K562 (cell line): ENCODE results near the gene EPHA2. TPM values are rescaled to one million over a fixed set of nuclear protein-coding genes. Genes with fewer than 3 reads are reported as not detected.

Experiments
- ATAC-seq: fragments of 200-7000 bp; cut with Tn5 transposase; 3 replicates; pipeline ENCODE4 v1.9.1; 2020; ENCODE audit warnings: moderate library complexity
- BruUV-seq: library from RNA; stranded (reverse); fragments of 400-500 nt; replicated peaks from 2 replicates; lab custom pipeline; 2021; lab: Mats Ljungman, UMichigan
- CTCF ChIA-PET: fragments of 300-600 bp; formaldehyde crosslinking; extraction: SDS; loops from one replicate; lab custom pipeline; 2021; ENCODE audit warnings: low intra/inter-chr PET ratio; lab: Yijun Ruan, JAX
- POLR2A ChIA-PET: fragments of 300-600, 350-650 bp; sonication (Branson Sonifier 250); formaldehyde crosslinking; extraction: SDS; loops from one replicate; lab custom pipeline; 2021; ENCODE audit warnings: antibody characterized with exemption, inconsistent platforms; lab: Yijun Ruan, JAX
- DNase-seq, 4 experiments: peaks; one replicate each; pipeline versions ENCODE4 v3.0.0 to v3.0.0-alpha.2; 2011 to 2018; ENCODE audit warnings: low spot score in 3 of 4, mixed read lengths in 3 of 4; ENCODE audit errors: extremely low read depth in 1 of 4
- FAIRE-seq: peaks from 2 replicates; lab custom pipeline; 2011; peaks lifted over from hg19 to GRCh38; lab: Jason Lieb, UNC
- H2AFZ ChIP-seq: 2 replicates; pipeline ENCODE4 v1.6.0; 2011; ENCODE audit warnings: low read depth, low read length, control low read depth, inconsistent platforms
- H3K27ac ChIP-seq: fragments of 200-600 bp; 3 replicates; pipeline ENCODE4 v1.8.0; 2011; ENCODE audit warnings: low read depth, mild to moderate bottlenecking, control low read depth, inconsistent platforms, low read length, moderate library complexity, mixed read lengths; ENCODE audit errors: extremely low read depth
- H3K27me3 ChIP-seq, 2 experiments: fragments of 300-600 bp in 1 of 2; 2 replicates in 1 of 2; 3 replicates in 1 of 2; pipeline versions ENCODE4 v1.6.0 to v1.8.0; 2011; ENCODE audit warnings: inconsistent platforms in 2 of 2, low read length in 2 of 2, mild to moderate bottlenecking in 1 of 2, mixed read lengths in 1 of 2, moderate library complexity in 1 of 2; ENCODE audit not compliant: control insufficient read depth in 2 of 2, insufficient read depth in 2 of 2
- H3K36me3 ChIP-seq: fragments of 300-600 bp; 3 replicates; pipeline ENCODE4 v1.8.0; 2011; ENCODE audit warnings: mild to moderate bottlenecking, low read length, inconsistent platforms; ENCODE audit not compliant: control insufficient read depth, insufficient read depth
- H3K4me1 ChIP-seq, 2 experiments: fragments of 200-600 bp in 1 of 2; replicated peaks in 1 of 2; 2 replicates in 1 of 2; 3 replicates in 1 of 2; pipeline versions ENCODE4 v1.5.1 to v1.8.0; 2011; ENCODE audit warnings: inconsistent platforms in 2 of 2, low read length in 2 of 2, mild to moderate bottlenecking in 1 of 2, mixed read lengths in 1 of 2, moderate library complexity in 1 of 2; ENCODE audit not compliant: control insufficient read depth in 2 of 2, insufficient read depth in 2 of 2
- H3K4me2 ChIP-seq: 2 replicates; pipeline ENCODE4 v1.6.1; 2011; ENCODE audit warnings: low read length, control low read depth, inconsistent platforms, mixed read lengths; ENCODE audit not compliant: insufficient read depth
- H3K4me3 ChIP-seq: fragments of 200-600 bp; sonication (generic), shearing (Covaris generic); 2 replicates; pipeline ENCODE4 v1.5.1; 2016; ENCODE audit warnings: control low read depth, inconsistent platforms
- H3K79me2 ChIP-seq: fragments of 200-600 bp; 3 replicates; pipeline ENCODE4 v1.8.0; 2011; ENCODE audit warnings: low read length, inconsistent platforms; ENCODE audit not compliant: control insufficient read depth, insufficient read depth
- H3K9ac ChIP-seq, 2 experiments: 2 replicates each; pipeline versions ENCODE4 v1.6.0 to v1.6.1; 2011; ENCODE audit warnings: low read depth in 2 of 2, low read length in 2 of 2, control low read depth in 1 of 2, inconsistent platforms in 1 of 2, mild to moderate bottlenecking in 1 of 2, mixed read lengths in 1 of 2; ENCODE audit not compliant: insufficient read depth in 1 of 2
- H3K9me1 ChIP-seq: one replicate; pipeline ENCODE4 v1.6.0; 2011; ENCODE audit warnings: inconsistent platforms, mild to moderate bottlenecking, low read length, moderate library complexity; ENCODE audit not compliant: control insufficient read depth, insufficient read depth
- H3K9me3 ChIP-seq: replicated peaks from 2 replicates; pipeline ENCODE4 v1.5.1; 2011; ENCODE audit warnings: low read depth, low read length, inconsistent platforms; ENCODE audit not compliant: control insufficient read depth, insufficient read depth
- H4K20me1 ChIP-seq: replicated peaks from 2 replicates; pipeline ENCODE4 v1.6.1; 2011; ENCODE audit warnings: low read length, inconsistent platforms, mixed read lengths; ENCODE audit not compliant: control insufficient read depth, insufficient read depth
- BCOR ChIP-seq: fragments of 450-650 bp; IDR thresholded peaks from 2 replicates; pipeline ENCODE4 v1.6.1; 2016
- RBM25 ChIP-seq: fragments of 200-400 bp; formaldehyde crosslinking; IDR thresholded peaks from 2 replicates; pipeline ENCODE4 v1.6.1; 2018; ENCODE audit warnings: low read length, low read depth, moderate library complexity; ENCODE audit not compliant: severe bottlenecking
- ZBTB1 ChIP-seq: sonication (generic); formaldehyde crosslinking; IDR thresholded peaks from 2 replicates; pipeline ENCODE4 v1.8.1; 2023; ENCODE audit warnings: missing genetic modification reagents, low read depth, mild to moderate bottlenecking, borderline replicate concordance
- ZFP36 ChIP-seq: fragments of 150-350 bp; IDR thresholded peaks from 2 replicates; pipeline ENCODE4 v1.6.1; 2018; ENCODE audit warnings: low read length, low read depth; ENCODE audit not compliant: partially characterized antibody
- ZNF408 ChIP-seq: fragments of 250-450 bp; sonication (Bioruptor Pico); IDR thresholded peaks from 2 replicates; pipeline ENCODE4 v1.4.0; 2020; ENCODE audit warnings: low read depth, mild to moderate bottlenecking, moderate library complexity
- WGBS: fragments of 100-300 bp; shearing (Covaris generic); methylation state at CpG from one replicate; pipeline ENCODE4 v1.1.6; 2016; ENCODE audit warnings: low coverage, mixed read lengths; ENCODE audit not compliant: insufficient coverage; ENCODE audit errors: missing lambda C conversion rate; 5-methylcytosine and 5-hydroxymethylcytosine counted together
- in situ Hi-C: fragments of 300-500 bp; cut with MboI; formaldehyde crosslinking; loops from 4 replicates; pipeline ENCODE4 v1.15.0; 2018; ENCODE audit warnings: inconsistent platforms, mixed read lengths
- intact Hi-C: fragments of 100-400 bp; cut with micrococcal nuclease; formaldehyde crosslinking; loops from 2 replicates; pipeline ENCODE4 v1.14.2; 2022
- polyA plus RNA-seq, 8 experiments: library from polyadenylated mRNA; depleted of rRNA in 4 of 8; stranded (reverse) in 5 of 8; unstranded in 3 of 8; fragments of >200 nt; fragmentation: Nextera tagmentation in 2 of 8; fragmentation: Illumina TruSeq in 1 of 8; extraction: Ambion mirVana in 2 of 8; extraction: Trizol in 1 of 8; gene quantifications; 2 replicates each; pipeline versions ENCODE4 v1.2.1 to v1.2.3, GENCODE V29; 2011 to 2014; ENCODE audit warnings: inconsistent platforms in 1 of 8, missing spikeins in 1 of 8
- total RNA-seq, 7 experiments: library from RNA; depleted of rRNA in 6 of 7; stranded (reverse); fragments of >200 nt in 6 of 7; fragmentation: Illumina TruSeq in 2 of 7; extraction: Trizol in 2 of 7; gene quantifications; 2 replicates each; pipeline versions ENCODE4 v1.2.1 to v1.2.3, GENCODE V29; 2011 to 2021; ENCODE audit warnings: low replicate concordance in 1 of 7
- TF ChIP-seq, protein P1 (sequence below): fragments of 250-450 bp; sonication (Bioruptor Pico); IDR thresholded peaks from 2 replicates; pipeline ENCODE4 v1.8.0; 2022; ENCODE audit warnings: moderate library complexity, mild to moderate bottlenecking, inconsistent platforms

The EPHA2 gene
- total and polyA plus RNA-seq, 9 of the 15 experiments (the other 6 are each of a cell fraction or from before 2014, with no cell fraction given): 0.04 to 0.40 (median 0.07) TPM; not detected in 4

DNA sequence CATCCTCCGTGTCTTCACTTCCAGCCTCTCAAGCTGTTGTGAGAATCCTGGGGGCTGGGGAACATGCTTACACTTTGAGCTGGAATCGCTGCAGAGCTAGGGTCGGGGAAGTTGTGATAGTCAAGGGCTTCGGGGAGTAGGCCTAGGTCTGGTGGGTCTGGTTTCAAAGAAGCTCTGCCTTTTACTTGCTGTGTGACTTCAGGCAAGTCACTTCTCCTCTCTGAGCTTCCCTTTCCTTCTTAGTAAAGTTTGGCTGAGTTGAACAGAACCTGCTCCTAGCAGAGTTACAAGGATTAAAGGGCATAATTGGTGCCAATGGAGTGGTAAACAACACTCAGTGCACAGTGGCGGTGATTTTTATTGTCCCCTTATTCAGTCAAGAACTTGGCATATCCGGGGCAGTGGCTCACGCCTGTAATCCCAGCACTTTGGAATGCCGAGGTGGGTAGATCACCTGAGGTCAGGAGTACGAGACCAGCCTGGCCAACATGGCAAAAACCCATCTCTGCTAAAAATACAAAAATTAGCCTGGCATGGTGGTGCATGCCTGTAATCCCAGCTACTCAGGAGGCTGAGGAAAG, 30.9 kb upstream of the EPHA2 start:
- in situ Hi-C loops: loop anchor here (5.0 kb wide), 1 partner anchor 104 kb away; no protein-coding TSS in a partner anchor
- no peak overlapping the region for H3K27ac ChIP-seq

More for the DNA sequence above, 30.9 kb upstream of the EPHA2 start:
- peak; percentile 30 for TF ChIP-seq RBM25
- peak; percentile 65 for TF ChIP-seq BCOR
- no peak for TF ChIP-seq ZBTB1 (CRISPR knock-in tag)
- TF ChIP-seq, protein P1, sequence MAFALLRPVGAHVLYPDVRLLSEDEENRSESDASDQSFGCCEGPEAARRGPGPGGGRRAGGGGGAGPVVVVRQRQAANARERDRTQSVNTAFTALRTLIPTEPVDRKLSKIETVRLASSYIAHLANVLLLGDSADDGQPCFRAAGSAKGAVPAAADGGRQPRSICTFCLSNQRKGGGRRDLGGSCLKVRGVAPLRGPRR (CRISPR knock-in tag): no peak
- peak; percentile 60 for TF ChIP-seq ZFP36
- TF ChIP-seq ZNF408 (CRISPR knock-in tag): no peak
- Histone ChIP-seq H3K4me2 (no peak overlapping the region), H3K4me3 (no peak overlapping the region), H3K9me3 (no peaks in the 10 kb centered on the region), H3K9me1 (no peaks in the 10 kb centered on the region), H3K4me1 (peaks cover 6 to 32% of the 10 kb centered on the region in 2 experiments; a peak in 4 of 5 replicates), H4K20me1 (no peaks in the 10 kb centered on the region), H3K27me3 (no peaks in the 10 kb centered on the region), H3K9ac (no peak overlapping the region), H3K36me3 (no peaks in the 10 kb centered on the region), H3K79me2 (no peaks in the 10 kb centered on the region), H2AFZ (no peak overlapping the region)
- 59% methylated on average over 9 of the region's 9 CpGs for WGBS
- ATAC-seq: no peak
- POLR2A ChIA-PET: interaction anchor here (0.6 to 1.1 kb wide), 4 partner anchors 15 to 108 kb away, joined by 3 to 5 read pairs (median 4); no protein-coding TSS in a partner anchor
- BruUV-seq: no TSS peak
- intact Hi-C loops: loop anchor here (1.0 to 2.0 kb wide), 3 partner anchors 104 to 178 kb away; no protein-coding TSS in a partner anchor
- CTCF ChIA-PET: interaction anchor here (0.6 to 7.5 kb wide), 5 partner anchors 58 to 177 kb away, joined by 3 to 208 read pairs (median 10); partner anchors contain the start of gene FAM131C
- no peak for FAIRE-seq
- DNase-seq: no peak
